Smooth muscle cell of the coronary artery (primary cell): ENCODE data around the gene GMDS. TPM values are rescaled to one million over a fixed set of nuclear protein-coding genes. Genes with fewer than 3 reads are reported as not detected.

Experiments used
- total RNA-seq: library from RNA; depleted of rRNA; stranded (reverse); fragments of >200 nt; gene quantifications from 2 replicates; pipeline ENCODE4 v1.2.3, GENCODE V29; 2014; ENCODE audit warnings: low replicate concordance

GMDS gene
- total RNA-seq = 3.6 and 8.9 TPM in 2 replicates

GRCh38 chr6:2245103-2245876 is at the start of gene GMDS:
TSS of gene GMDS (minus strand) at chr6:2245605.

GRCh38 chr6:1609648-1610496 is 635.5 kb downstream of the GMDS start, which contains the start of gene FOXC1:
TSS of gene FOXC1 (plus strand) at chr6:1609915. CDS start at chr6:1610446, 531 bp downstream.

